MM.1S (cell line): ENCODE results near the gene TNFRSF12A.

Source experiments
- DNase-seq: peaks from one replicate; pipeline ENCODE4 v3.0.0-alpha.2; 2015
- H2AFZ ChIP-seq: fragments of 300-600 bp; sonication (generic); 2 replicates; pipeline ENCODE4 v1.6.0; 2016; ENCODE audit warnings: antibody characterized with exemption, low read length
- H3F3A ChIP-seq: fragments of 300-600 bp; sonication (generic); 2 replicates; pipeline ENCODE4 v1.6.1; 2016; ENCODE audit warnings: mild to moderate bottlenecking, antibody characterized with exemption, low read length, moderate library complexity, mixed read lengths; ENCODE audit not compliant: insufficient read depth
- H3K27ac ChIP-seq: fragments of 300-600 bp; sonication (generic); 2 replicates; pipeline ENCODE4 v1.5.1; 2016; ENCODE audit warnings: mild to moderate bottlenecking, low read length
- H3K27me3 ChIP-seq: fragments of 300-600 bp; sonication (generic); replicated peaks from 2 replicates; pipeline ENCODE4 v1.6.0; 2016; ENCODE audit warnings: low read length; ENCODE audit not compliant: insufficient read depth
- H3K36me3 ChIP-seq: fragments of 300-600 bp; sonication (generic); replicated peaks from 2 replicates; pipeline ENCODE4 v1.6.1; 2016; ENCODE audit warnings: mild to moderate bottlenecking, low read length, mixed read lengths; ENCODE audit not compliant: insufficient read depth
- H3K4me1 ChIP-seq: fragments of 300-600 bp; sonication (generic); 2 replicates; pipeline ENCODE4 v1.6.1; 2016; ENCODE audit warnings: low read length, mixed read lengths
- H3K4me2 ChIP-seq: fragments of 300-600 bp; sonication (generic); 2 replicates; pipeline ENCODE4 v1.6.0; 2016; ENCODE audit warnings: low read depth, low read length
- H3K4me3 ChIP-seq: fragments of 300-600 bp; sonication (generic); 2 replicates; pipeline ENCODE4 v1.5.1; 2016; ENCODE audit warnings: low read length, mixed read lengths
- H3K79me2 ChIP-seq: fragments of 300-600 bp; sonication (generic); 2 replicates; pipeline ENCODE4 v1.6.1; 2016; ENCODE audit warnings: mixed run types, low read length, mixed read lengths
- H3K9ac ChIP-seq: fragments of 300-600 bp; sonication (generic); 2 replicates; pipeline ENCODE4 v1.6.1; 2016; ENCODE audit warnings: low read length, mixed read lengths
- H3K9me2 ChIP-seq: fragments of 300-600 bp; sonication (generic); replicated peaks from 2 replicates; pipeline ENCODE4 v1.6.1; 2016; ENCODE audit warnings: mild to moderate bottlenecking, low read length, mixed read lengths; ENCODE audit not compliant: insufficient read depth
- H3K9me3 ChIP-seq: fragments of 300-600 bp; sonication (generic); replicated peaks from 2 replicates; pipeline ENCODE4 v1.6.1; 2016; ENCODE audit warnings: mild to moderate bottlenecking, low read length, mixed read lengths; ENCODE audit not compliant: insufficient read depth
- H4K20me1 ChIP-seq: fragments of 300-600 bp; sonication (generic); 2 replicates; pipeline ENCODE4 v1.6.1; 2016; ENCODE audit warnings: mild to moderate bottlenecking, low read length, moderate library complexity, mixed read lengths; ENCODE audit not compliant: insufficient read depth
- CTCF ChIP-seq: fragments of 300-600 bp; sonication (generic); IDR thresholded peaks from 2 replicates; pipeline ENCODE4 v1.5.1; 2016; ENCODE audit warnings: antibody characterized with exemption, low read length, mixed read lengths
- EZH2 ChIP-seq: fragments of 300-600 bp; sonication (generic); optimal IDR thresholded peaks from 2 replicates; pipeline ENCODE3; 2017; ENCODE audit warnings: low read depth, mild to moderate bottlenecking, antibody characterized with exemption, low read length, mixed read lengths
- EZH2phosphoT487 ChIP-seq: fragments of 300-600 bp; sonication (generic); IDR thresholded peaks from 2 replicates; pipeline ENCODE4 v1.6.1; 2018; ENCODE audit warnings: antibody characterized with exemption, low read length

The TNFRSF12A gene

GRCh38 chr16:3009568-3010390 is 10.4 kb upstream of the TNFRSF12A start:
- no peak overlapping the region for H2AFZ ChIP-seq
- TF ChIP-seq EZH2 (no peak), CTCF (no peak), EZH2phosphoT487 (no peak)
- H3K4me3 ChIP-seq, result no peak overlapping the region
- peaks cover 17% of the 10 kb centered on the region for H3K4me1 ChIP-seq
- no peak overlapping the region for H3K27ac ChIP-seq
- H3K27me3 ChIP-seq, result peaks cover 74% of the 10 kb centered on the region
- no peaks in the 10 kb centered on the region for H3K9me2 ChIP-seq
- H3K79me2 ChIP-seq, result no peaks in the 10 kb centered on the region
- no peaks in the 10 kb centered on the region for H4K20me1 ChIP-seq
- H3K4me2 ChIP-seq, result no peak overlapping the region
- no peak for DNase-seq
- no peaks in the 10 kb centered on the region for H3K36me3 ChIP-seq
- no peaks in the 10 kb centered on the region for H3K9me3 ChIP-seq
- peaks cover 3% of the 10 kb centered on the region; the same call in 1 of the 2 replicates for H3F3A ChIP-seq
- no peak overlapping the region for H3K9ac ChIP-seq

GRCh38 chr16:3010510-3010909 is 9.7 kb upstream of the TNFRSF12A start:
- no peak for TF ChIP-seq CTCF
- H3K4me3 ChIP-seq, result no peak overlapping the region

GRCh38 chr16:3012246-3012645 is 7.9 kb upstream of the TNFRSF12A start:
- H3K4me2 ChIP-seq, result peak overlapping the region; percentile 16; the same call in 1 of the 2 replicates
- H3K4me3 ChIP-seq, result no peak overlapping the region
- peaks cover 93% of the 10 kb centered on the region for H3K27me3 ChIP-seq
- no peak overlapping the region for H3K9ac ChIP-seq
- peaks cover 17% of the 10 kb centered on the region for H3K4me1 ChIP-seq
- TF ChIP-seq CTCF, result no peak
- no peak for TF ChIP-seq EZH2
- no peak for TF ChIP-seq EZH2phosphoT487
- no peak overlapping the region for H2AFZ ChIP-seq
- no peaks in the 10 kb centered on the region for H3K9me3 ChIP-seq
- H3F3A ChIP-seq, result peaks cover under 1% of the 10 kb centered on the region; the same call in 1 of the 2 replicates
- no peak overlapping the region for H3K27ac ChIP-seq
- H3K9me2 ChIP-seq, result no peaks in the 10 kb centered on the region
- no peaks in the 10 kb centered on the region for H3K36me3 ChIP-seq
- no peaks in the 10 kb centered on the region for H3K79me2 ChIP-seq
- no peaks in the 10 kb centered on the region for H4K20me1 ChIP-seq
- no peak for DNase-seq

More at GRCh38 chr16:3010510-3010909, 9.7 kb upstream of the TNFRSF12A start:
- H3K27me3 ChIP-seq, result peaks cover 81% of the 10 kb centered on the region
- DNase-seq, result no peak
- H3F3A ChIP-seq, result peaks cover 3% of the 10 kb centered on the region; the same call in 1 of the 2 replicates
- no peak overlapping the region for H3K27ac ChIP-seq
- H4K20me1 ChIP-seq, result no peaks in the 10 kb centered on the region
- no peaks in the 10 kb centered on the region for H3K9me2 ChIP-seq
- no peak overlapping the region for H2AFZ ChIP-seq
- no peaks in the 10 kb centered on the region for H3K9me3 ChIP-seq
- H3K79me2 ChIP-seq, result no peaks in the 10 kb centered on the region
- H3K4me1 ChIP-seq, result peaks cover 17% of the 10 kb centered on the region
- H3K4me2 ChIP-seq, result no peak overlapping the region
- no peak overlapping the region for H3K9ac ChIP-seq
- no peaks in the 10 kb centered on the region for H3K36me3 ChIP-seq
